SH-SY5Y (cell line): ENCODE results near the gene FCN1.

Experiments used
- GATA2 ChIP-seq: IDR thresholded peaks from 2 replicates; pipeline ENCODE4 v1.6.1; 2011; ENCODE audit warnings: mild to moderate bottlenecking, low read depth, low read length
- GATA3 ChIP-seq: IDR thresholded peaks from 2 replicates; pipeline ENCODE4 v1.6.1; 2011; ENCODE audit warnings: low read depth, mild to moderate bottlenecking, low read length, moderate library complexity

The FCN1 gene

DNA sequence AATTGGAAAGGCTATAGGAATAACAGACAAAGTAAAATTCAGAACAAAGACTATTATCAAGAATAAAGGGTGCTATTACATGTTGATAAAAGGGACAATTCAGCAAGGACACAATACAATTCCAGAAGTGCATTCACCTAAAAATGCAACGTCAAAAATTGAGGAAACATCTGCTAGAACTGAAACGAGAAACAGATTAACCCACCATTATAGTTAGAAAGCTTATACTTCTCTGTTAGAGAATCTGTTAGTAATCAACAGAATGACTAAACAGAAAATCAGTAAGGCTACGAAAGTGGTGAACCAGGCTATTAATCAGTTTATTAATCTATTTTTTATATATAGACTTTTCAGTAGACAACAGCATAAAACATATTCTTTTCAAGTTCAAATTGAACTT lies 14.8 kb downstream of the FCN1 start:
- no peak for TF ChIP-seq GATA3
- TF ChIP-seq GATA2 = no peak

GRCh38 chr9:134899818-134900217 lies 17.9 kb downstream of the FCN1 start:
- TF ChIP-seq GATA2 (no peak), GATA3 (no peak)

DNA sequence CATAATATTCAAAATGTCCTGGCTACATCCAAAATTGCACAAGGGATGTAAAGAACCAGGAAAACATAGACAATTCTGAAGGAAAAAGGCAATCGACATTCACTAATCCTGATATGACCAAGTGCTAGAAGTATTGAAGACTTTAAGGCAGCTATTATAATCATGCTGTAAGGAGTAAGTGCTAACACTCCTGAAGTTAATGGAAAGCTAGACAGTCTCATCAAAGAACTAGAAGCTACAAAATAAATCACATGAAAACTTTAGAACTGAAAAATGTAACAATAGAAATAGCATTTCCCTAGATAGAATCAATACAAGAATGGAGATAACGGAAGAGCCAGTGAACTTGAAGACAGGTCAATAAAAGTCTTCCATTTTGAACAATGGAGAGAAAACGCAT lies 18.5 kb downstream of the FCN1 start:
- TF ChIP-seq GATA3 (no peak), GATA2 (no peak)

DNA sequence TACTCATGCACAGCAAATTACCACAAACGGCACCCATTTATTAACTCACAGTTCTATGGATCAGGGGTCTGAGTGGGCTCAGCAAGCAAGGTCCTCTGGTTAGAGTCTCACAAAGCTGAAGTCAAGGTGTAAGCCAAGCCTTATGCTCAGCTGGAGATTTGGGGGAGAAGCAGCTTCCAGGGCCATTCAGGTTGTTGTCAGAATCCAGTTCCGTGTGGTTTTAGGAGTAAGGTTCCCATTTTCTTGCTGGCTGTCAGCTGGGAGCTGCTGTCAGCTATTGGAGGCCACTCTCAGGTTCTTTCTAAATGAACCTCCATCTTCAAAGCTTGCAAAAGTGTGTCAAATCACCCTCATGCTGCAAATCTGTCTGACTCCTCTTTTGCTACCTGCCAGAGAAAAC lies 19.4 kb downstream of the FCN1 start:
- TF ChIP-seq GATA2 = no peak
- no peak for TF ChIP-seq GATA3

DNA sequence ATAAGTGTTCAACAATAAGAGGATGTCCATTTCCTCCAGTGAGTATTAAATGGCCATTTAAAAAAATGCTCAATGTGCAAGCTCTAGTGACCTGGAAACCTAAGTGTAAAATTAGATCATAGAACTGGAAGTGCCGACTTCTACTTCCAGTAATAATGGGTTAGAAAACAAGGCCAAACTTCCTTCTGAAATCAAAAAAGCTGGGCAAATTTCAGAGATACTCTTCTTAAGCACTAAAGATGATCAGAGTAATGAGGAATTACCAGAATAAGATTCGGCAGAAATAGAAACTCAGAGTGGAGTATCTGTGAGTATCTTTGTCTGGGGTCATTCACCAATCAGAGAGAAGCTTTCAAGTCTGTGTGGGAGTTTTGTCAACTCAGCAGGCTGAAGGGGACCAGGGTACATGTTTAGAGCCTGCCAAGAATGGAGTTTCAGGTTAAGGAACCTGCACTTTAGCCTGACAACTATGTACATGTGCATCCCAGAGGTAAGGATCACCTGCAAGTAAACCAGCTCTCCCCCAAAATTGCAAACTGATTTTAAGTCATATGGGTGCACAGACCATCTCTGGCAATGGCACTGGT lies 20.0 kb downstream of the FCN1 start:
- TF ChIP-seq GATA2 (no peak), GATA3 (no peak)

- TF ChIP-seq GATA2 = no peak
- TF ChIP-seq GATA3 = no peak
Observed at GRCh38 chr9:134896834-134897583, 20.7 kb downstream of the FCN1 start.

DNA sequence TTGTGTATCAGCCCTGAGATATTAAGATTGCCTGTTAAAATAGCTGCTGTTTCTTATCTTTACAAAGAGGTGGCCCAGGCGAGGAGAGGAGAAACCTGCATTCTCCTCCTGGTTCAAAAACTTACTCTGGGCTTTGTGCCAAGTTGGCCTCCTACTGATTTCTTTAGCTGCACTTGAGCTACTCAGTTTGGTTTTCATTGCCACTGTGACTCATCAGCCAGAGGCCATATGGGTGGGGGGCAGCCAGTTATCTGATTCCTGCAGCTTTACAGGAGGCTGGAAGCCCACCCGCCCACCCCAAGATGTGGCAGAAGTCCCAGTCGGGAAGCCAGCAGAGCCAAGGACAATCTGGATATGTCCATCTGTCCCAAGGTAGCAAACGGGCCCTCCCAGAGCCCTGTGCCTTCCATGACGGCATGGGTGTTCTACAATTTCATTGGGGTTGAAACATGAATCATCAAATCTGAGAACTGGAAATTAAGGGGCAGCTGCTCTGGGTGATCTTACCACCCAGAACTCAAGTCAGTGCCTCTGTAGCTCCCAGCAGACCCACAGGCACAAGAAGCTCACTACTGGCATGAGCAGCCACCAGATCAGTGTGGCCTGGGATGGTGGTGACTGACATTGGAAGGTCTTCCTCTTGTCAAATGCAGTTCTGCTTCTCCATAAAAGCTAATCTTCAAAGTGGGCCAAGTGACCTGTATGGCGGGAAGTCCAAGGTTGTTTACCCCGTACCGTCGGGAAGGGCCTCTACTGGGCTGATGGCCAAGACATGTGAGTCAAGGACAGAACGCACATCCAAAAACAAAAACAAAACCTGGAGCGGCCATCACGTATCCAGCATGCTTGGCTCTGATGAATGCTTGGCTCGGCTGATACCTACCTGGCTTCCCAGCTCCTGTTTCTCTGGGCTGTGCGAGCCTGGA lies 21.5 kb downstream of the FCN1 start:
- TF ChIP-seq GATA3 = no peak
- no peak for TF ChIP-seq GATA2

GRCh38 chr9:134895567-134895907 lies 22.2 kb downstream of the FCN1 start:
- TF ChIP-seq GATA3 (no peak), GATA2 (no peak)

- no peak for TF ChIP-seq GATA3
Observed at GRCh38 chr9:134895097-134895496, 22.6 kb downstream of the FCN1 start.

DNA sequence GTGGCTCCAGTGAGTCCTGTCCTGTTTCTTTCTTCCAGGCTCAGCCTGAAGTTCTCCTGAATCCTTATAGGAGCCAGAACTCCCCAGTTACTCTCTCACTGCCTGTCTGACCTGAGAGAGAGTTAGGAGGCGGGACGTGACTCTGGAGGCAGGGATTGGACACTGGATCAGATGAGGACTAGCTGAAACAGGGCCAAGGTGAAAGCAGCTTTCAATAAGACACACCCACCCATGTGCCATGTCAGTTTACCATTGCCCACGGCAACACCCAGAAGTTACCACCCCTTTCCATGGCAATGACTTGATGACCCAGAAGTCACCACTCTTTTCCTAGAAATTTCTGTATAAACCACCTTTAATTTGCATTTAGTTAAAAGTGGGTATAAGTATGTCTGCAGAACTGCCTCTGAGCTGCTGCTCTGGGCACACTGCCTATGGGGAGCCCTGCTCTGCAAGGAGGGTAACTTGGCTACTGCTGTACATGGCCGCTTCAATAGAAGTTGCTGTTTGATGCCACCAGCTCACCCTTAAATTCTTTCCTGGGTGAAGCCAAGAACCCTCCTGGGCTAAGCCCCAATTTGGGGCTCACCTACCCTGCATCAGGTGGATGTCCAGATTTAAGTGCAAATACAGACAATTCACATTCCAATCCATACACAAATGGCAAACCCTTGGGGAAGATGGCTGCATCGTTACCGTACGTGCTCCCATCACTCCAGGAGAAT lies 23.4 kb downstream of the FCN1 start:
- TF ChIP-seq GATA3 = no peak
- no peak for TF ChIP-seq GATA2

DNA sequence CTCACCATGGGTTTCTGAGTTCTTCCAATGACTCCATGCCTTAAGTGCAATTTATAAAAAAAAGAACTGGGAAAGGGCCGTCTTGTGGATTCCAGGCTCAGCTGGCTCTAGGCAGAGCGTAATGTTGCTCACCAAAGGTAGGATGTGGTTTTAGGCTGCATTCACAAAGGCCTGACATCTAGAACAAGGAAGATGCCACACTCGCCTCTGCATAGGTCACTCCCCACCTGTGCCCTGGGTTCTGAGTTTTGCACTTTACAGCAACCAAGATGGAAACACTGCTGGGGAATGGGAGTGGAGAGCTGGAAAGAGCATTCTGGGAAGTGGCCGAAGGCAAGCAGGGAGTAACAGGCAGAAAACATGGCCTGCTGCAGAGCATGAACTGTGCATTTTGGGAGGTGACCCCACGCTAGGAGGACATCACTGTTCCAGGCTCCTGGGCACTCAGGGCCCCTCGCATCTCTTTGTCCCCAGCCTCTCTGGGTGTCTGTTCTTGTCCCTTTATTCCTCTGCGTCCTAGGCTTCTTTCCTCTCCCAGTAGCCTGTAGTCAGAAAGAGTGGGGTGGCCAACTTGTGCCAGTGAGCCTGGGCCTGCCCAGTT lies 24.8 kb downstream of the FCN1 start:
- TF ChIP-seq GATA3 (no peak), GATA2 (no peak)

DNA sequence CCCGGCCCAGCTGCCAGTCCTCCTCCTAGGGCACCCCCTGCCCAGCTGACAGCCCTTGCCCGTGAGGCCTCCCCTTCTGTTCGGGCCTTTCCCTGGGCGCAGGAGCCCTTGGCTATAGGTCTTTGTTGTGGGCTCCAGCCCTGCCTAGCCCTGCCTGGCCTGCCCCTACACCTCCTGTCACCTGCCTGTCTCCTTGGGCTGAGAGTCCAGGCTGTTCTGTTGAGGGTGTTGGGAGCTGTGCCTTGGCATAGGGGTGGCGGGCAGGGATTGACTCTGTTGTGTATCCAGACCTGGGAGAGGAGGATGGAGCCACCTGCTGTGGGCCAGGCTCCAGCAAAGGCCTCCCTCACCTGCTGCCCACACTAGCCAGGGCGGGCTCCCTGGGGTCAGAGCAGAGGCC lies 25.5 kb downstream of the FCN1 start:
- TF ChIP-seq GATA2 (no peak), GATA3 (no peak)

DNA sequence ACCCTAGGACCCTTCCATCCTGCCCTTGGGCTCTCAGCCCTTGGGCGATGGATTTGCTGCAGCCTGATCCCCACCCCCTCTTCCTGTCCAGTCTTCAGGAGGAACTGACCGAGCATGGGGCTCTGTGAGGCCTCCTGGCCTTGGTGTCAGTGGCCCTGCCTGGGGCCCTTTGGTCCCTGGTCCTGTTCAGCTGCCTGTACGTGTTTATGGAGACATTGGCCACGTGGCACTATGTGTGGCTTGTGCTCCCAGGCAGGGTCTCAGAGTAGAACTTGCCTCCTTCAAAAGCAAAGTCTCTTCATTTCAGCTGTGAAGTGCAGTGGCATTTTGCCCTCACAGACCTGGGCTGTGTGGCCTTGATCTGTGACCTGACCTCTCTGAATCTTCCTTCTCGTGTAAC lies 26.0 kb downstream of the FCN1 start:
- TF ChIP-seq GATA2 = no peak
- no peak for TF ChIP-seq GATA3

DNA sequence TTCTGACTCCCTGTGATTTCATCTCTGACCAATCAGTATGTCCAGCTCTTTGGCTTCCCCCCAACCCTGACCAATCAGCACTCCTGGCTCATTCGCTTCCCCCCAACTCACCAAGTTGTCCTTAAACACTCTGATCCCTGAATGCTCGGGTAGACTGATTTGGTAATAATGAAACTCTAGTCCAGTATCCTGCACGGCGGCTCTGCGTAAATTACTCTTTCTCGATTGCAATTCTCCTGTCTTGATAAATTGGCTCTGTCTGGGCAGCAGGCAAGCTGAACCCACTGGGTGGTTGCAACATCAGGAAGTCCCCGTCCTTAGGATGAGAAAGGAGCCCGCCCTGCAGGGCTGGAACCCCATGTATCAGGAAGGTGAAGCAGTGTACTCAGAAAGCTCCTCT lies 26.7 kb downstream of the FCN1 start:
- TF ChIP-seq GATA2 (no peak), GATA3 (no peak)
